ENCODE results near the gene PRRX2.

GRCh38 chr9:129633207-129633606 is 32.2 kb upstream of the PRRX2 start:
- TF ChIP-seq CTCF (IDR thresholded peaks at IDR 0.05; ENCODE audit: poor library complexity), result no peak
- no peak for TF ChIP-seq EZH2phosphoT487 (IDR thresholded peaks at IDR 0.05; ENCODE audit: low read depth, severe bottlenecking, unreplicated experiment)
- TF ChIP-seq EZH2 (IDR thresholded peaks at IDR 0.05; ENCODE audit: borderline replicate concordance), result no peak
